HTERT RPE-1 (cell line): ENCODE measurements around the gene MRPS11.
"Not testable (repeated sequence)": the region's sequence is repeated elsewhere in the genome, so short reads cannot be mapped to it uniquely, and the experiment has no call there.

ENCODE experiments used
- in situ Hi-C: fragments of 300-500 bp; cut with MboI; formaldehyde crosslinking; loops from 4 replicates; pipeline ENCODE4 v1.14.3; 2020; ENCODE audit warnings: low sequenced_read_pairs

Gene MRPS11

GRCh38 chr15:88489321-88489720 is 21.8 kb downstream of the MRPS11 start:
- in situ Hi-C loops = no loop called here

- in situ Hi-C loops = no loop called here
These were observed 22.5 kb downstream of the MRPS11 start for GRCh38 chr15:88490036-88490435.

- in situ Hi-C loops = no loop called here
These were observed 23.6 kb downstream of the MRPS11 start for GRCh38 chr15:88491158-88491557.

- in situ Hi-C loops = no loop called here
These were observed 26.3 kb downstream of the MRPS11 start for GRCh38 chr15:88493844-88494243.

- in situ Hi-C loops = no loop called here
These were observed 29.7 kb downstream of the MRPS11 start for GRCh38 chr15:88497109-88497765.

GRCh38 chr15:88498996-88499395 is 31.5 kb downstream of the MRPS11 start:
- in situ Hi-C loops = no loop called here

GRCh38 chr15:88504445-88504844 is 36.9 kb downstream of the MRPS11 start:
- in situ Hi-C loops = no loop called here

GRCh38 chr15:88505721-88506120 is 38.2 kb downstream of the MRPS11 start:
- in situ Hi-C loops = no loop called here

- in situ Hi-C loops = no loop called here
These were observed 39.1 kb downstream of the MRPS11 start for GRCh38 chr15:88506628-88507027.

GRCh38 chr15:88509321-88509720 is 41.8 kb downstream of the MRPS11 start:
- in situ Hi-C loops = no loop called here

GRCh38 chr15:88509964-88510363 is 42.5 kb downstream of the MRPS11 start:
- in situ Hi-C loops = no loop called here

- in situ Hi-C loops = no loop called here
These were observed 43.7 kb downstream of the MRPS11 start for GRCh38 chr15:88511161-88511560.

- in situ Hi-C loops = no loop called here
These were observed 44.6 kb downstream of the MRPS11 start for GRCh38 chr15:88512078-88512477.

- in situ Hi-C loops = no loop called here
These were observed 45.1 kb downstream of the MRPS11 start for GRCh38 chr15:88512601-88513000.

GRCh38 chr15:88513195-88513594 is 45.7 kb downstream of the MRPS11 start:
- in situ Hi-C loops = no loop called here

- in situ Hi-C loops = no loop called here
These were observed 51.4 kb downstream of the MRPS11 start for GRCh38 chr15:88518903-88519302.

GRCh38 chr15:88524094-88524493 is 56.6 kb downstream of the MRPS11 start:
- in situ Hi-C loops = not testable (repeated sequence)

- in situ Hi-C loops = no loop called here
These were observed 57.9 kb downstream of the MRPS11 start for GRCh38 chr15:88525418-88525817.

- in situ Hi-C loops = no loop called here
These were observed 58.9 kb downstream of the MRPS11 start for GRCh38 chr15:88526247-88526879.

GRCh38 chr15:88529021-88529630 is 61.6 kb downstream of the MRPS11 start:
- in situ Hi-C loops = no loop called here
